Stimulated activated CD4-positive, alpha-beta T cell treated with anti-CD3 and anti-CD28 coated beads, Interleukin-1b, Interleukin-23, amount 100 ng/mL, for 1 hour (primary cell): ENCODE measurements around the gene GPR68.
A peak's percentile ranks its signal among the peaks of the same experiment; 100 is the strongest.

ENCODE experiments used
- DNase-seq, 2 donors: peaks; one replicate each; pipeline ENCODE4 v3.0.0-alpha.2; 2020; ENCODE audit warnings: low read depth in 2 of 2

The GPR68 gene, protein sequence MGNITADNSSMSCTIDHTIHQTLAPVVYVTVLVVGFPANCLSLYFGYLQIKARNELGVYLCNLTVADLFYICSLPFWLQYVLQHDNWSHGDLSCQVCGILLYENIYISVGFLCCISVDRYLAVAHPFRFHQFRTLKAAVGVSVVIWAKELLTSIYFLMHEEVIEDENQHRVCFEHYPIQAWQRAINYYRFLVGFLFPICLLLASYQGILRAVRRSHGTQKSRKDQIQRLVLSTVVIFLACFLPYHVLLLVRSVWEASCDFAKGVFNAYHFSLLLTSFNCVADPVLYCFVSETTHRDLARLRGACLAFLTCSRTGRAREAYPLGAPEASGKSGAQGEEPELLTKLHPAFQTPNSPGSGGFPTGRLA

DNA sequence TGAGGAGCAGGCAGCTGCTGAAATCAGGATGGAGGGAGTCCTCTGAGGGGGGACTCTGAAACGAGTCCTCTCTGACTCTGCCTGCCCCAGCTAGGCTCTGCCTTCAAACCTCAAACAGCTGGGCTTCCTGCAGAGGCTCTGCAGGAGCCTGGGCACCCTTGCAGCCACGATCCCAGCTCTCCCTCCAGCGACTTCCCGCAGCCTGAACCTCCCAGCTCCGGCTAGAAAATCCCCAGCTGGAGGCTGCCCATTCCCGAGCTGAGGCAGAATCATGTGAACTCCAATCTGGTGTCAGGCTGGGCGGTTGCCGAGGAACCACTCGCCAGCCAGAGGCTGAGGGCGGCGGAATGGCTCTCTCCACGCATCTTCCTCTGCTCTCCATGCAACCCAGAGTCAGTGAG is at the start of gene GPR68:
Gene GPR68 (minus strand): TSS at position 204 of the 401 bp plus-strand sequence. CDS start 9,654 bp downstream, outside the sequence.
- DNase-seq: no peak

DNA sequence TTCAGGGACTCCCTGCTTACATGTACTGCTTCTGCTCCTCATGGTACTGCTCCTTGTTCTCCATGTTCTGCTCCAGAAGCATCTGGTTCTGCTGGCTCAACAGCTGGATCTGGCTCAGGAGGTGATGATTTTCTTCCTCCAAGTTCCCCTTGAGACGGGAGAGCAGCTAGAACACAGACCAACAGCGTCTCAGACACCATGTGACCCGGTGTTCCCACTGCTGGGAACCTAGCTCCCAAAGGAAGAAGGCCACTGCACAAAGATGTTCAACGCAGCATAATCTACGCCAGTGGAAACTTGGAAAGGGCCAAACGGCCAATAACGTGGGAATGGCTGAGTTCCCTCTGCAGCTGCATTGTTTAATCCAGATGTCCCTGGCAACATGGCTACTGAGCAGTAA is 49.6 kb upstream of the GPR68 start:
- no peak for DNase-seq

DNA sequence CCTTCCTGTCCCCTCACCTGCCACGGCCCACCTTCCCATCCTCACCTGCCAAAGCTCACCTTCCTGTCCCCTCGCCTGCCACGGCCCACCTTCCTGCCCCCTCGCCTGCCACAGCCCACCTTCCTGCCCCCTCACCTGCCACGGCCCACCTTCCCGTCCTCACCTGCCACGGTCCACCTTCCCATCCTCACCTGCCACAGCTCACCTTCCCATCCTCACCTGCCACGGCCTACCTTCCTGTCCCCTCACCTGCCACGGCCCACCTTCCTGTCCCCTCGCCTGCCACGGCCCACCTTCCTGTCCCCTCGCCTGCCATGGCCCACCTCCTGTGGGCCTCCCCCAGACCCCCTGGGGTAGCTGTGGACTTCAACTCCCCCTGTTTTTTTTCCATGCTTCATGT is 48.8 kb upstream of the GPR68 start:
- no peak for DNase-seq

DNA sequence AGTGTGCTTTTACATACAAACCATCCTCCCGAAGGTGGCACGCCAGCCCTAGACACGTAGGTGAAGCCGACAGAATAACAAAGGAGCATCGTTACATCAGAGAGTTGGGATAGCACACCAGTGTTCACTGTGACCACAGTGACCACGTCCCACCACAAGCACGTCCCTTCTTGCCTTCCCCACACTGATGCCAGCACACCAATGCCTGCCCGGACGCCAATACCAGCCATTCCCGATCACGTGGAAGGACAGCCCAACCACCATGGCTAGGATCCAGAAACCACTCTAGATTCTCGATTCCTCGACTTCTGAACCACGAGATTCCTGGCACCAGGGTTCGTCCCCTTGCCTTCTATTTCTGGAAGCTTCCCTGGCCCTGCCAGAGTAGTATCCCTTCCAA is 48.0 kb upstream of the GPR68 start:
- no peak for DNase-seq

DNA sequence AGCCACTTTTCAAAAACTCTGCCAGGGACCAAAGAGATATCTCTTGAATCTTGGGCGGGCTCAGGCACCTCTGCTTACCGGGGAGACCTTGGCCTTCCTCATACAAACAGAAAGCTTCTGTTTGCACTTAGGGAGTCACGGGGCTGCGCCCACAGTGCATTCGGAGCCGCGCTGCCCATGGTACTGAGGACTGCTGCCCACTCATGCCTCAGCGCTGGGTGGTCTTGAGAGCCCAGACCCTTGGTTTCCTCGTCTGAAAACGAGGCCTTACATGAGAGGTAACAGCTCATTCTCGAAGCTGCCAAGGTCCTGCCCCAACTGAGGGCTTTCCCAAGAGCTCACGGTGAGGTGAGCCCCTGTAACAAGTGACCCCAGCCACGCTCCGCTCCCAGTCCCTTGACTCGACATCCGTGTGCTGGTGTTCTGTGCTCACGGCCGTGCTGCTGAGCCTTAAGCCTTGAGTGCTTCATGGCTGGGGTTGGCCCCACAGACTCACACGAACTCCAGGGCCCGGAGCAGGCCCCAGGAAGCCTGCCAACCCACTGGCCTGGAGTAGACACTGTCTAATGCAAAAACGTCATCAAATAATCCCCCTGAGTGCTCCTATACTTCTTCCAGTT is 47.4 kb upstream of the GPR68 start:
- no peak for DNase-seq

DNA sequence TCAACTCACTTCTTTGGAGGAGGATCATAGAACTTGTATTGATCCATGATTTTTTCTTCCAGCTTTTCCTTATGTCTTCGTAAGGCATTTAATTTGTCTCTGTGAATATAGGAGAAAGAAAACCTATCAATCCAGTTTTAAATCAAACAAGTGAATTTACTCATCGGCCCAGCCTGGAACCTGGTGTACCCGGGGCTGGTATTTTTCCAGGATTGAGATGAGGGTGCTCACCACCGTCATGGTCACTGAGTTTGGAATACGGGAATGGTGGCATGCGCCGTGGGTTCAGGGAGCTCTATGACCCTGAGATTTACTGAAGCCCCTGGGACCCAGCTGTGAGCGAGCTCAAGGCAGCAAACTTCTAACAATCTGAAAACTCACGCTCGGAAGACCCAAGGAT is 46.5 kb upstream of the GPR68 start:
- DNase-seq: no peak

DNA sequence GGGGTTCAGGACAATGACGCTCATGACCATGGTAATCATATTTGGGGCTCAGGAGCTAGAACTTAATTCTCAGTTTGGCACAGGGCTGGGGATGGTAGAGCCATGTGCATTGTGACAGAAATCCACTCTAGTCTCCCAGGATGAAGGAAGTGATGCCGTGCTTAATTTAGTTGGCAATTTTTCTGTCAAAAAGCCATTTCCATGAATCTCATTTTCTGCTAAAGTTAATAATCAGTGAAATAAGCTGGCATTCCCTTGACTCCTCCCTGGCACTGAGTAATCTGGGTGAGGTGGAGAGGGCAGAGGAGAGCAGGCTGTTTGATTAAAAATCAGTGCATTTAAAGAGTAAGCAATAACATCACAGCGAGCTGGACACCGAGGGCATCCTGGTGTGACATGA is 45.0 kb upstream of the GPR68 start:
- no peak for DNase-seq

DNA sequence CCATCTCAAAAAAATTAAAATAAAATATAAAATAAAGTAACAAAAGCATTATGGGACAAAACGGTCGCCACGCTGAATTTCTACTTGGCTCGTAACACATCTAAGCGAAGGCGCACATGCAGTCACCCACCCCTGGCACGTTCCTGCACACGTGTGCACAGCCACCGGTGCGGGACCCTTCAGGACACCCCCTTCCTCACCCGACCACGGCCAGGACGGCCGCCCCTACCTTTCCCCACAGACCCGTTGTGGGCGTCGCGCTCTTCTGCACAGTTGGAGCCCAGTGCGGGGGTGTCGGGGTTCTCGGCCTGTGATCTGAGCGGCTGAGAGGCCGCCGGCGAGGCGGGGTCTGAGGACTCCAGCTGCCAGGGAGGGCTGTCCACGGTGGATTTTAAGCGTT is 44.4 kb upstream of the GPR68 start:
- DNase-seq: no peak

DNA sequence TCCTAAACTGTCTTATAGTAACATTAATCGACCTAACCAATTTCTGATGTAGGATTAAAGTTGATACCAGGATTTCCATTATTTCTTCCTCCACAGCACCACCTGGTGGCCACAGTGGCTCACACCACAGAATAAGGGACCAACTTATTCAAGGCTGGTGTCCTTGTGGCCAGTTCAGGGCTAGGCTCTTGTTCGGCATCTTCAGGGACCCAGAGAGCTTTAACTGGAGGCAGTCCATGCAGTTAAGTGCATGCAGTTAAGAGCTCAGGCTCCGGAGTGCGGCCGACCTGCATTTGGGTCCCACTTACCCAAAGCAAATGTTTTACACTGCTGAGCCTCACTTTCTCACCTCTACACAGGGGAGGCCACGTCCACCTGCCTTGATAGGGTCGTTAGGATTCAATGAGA is 42.0 kb upstream of the GPR68 start:
- DNase-seq: peak; percentile 60 to 83

DNA sequence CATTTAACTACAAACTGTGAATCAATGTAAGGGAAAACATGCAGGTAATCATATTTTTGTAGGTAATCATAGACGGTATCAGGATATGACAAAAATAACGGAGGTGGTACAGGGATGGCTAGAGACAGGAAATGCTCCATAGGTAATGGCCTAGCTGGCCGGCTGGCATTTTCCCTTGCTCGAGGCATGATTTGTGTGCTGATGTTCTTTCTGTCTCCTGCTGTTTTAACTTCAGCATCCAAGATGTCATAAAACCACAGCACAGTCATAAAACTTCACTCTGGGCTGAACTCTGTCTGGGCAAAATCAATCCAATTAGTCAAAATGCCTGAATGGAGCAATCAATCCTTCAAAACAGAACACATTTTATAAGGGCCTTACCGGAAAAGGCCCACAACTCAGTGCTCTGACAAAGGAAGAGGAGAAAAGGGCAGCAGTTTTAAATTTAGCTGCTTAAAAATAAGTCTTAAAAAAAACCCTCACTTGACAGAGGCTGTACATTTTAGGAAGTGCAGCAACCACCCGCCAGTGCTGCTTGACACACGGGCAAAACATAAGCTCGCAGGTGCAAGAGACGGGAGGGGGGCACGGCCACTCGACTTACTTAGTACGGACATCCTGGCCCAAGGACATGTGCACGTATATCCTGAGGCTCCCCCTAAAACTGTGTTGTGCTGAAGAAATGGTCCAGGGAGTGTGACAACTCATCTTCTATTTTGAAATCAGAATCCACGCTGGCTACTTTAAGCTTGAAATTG is 40.5 kb upstream of the GPR68 start:
- no peak for DNase-seq

DNA sequence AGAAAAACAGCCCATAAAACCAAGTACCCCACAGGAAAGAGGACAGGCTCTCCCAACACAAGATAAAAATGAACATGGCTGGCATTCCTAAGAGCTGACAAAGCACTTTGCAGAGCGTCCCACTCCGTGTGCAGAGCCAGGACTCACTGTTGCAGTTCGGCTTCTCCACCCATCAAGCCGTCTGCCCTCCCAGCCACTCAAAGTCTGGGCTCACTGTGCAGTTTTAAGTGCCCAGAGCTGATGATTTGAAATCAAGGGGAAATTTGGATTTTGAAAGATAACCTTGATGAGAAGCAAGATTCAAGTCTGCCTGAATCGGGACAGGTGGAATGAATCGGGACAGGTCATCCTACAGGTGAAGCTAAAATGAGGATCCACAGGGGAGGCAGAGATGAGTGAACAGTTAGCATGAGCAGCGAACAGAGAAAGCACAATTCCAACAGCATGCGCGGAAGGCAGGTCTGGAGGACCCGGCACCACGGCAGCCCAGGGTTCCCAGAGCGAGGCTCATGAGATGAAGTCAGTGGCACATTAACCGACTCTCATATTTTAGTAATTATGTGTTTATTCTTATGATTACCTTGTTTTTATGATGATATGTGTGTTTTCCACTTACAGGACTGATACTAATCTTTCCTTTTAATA is 39.8 kb upstream of the GPR68 start:
- no peak for DNase-seq

DNA sequence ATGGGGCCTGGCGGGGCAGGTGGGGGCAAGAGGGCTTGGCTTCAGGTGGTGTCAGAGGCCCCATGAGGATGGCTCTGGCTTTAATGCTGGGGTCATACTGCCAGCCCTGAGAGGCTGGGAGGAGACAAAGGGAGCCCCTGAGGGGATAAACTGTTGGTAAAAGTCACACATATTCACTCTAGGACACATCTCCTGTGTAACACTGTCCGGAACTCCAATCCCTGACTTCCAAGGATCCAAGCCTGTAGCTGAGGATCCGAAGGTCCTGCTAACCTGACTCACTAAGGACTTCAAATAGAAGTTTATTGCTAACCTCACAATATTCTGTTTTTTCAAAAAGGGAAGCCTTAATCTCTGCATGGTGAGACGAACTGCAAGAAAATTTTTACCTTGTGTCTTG is 39.2 kb upstream of the GPR68 start:
- no peak for DNase-seq

DNA sequence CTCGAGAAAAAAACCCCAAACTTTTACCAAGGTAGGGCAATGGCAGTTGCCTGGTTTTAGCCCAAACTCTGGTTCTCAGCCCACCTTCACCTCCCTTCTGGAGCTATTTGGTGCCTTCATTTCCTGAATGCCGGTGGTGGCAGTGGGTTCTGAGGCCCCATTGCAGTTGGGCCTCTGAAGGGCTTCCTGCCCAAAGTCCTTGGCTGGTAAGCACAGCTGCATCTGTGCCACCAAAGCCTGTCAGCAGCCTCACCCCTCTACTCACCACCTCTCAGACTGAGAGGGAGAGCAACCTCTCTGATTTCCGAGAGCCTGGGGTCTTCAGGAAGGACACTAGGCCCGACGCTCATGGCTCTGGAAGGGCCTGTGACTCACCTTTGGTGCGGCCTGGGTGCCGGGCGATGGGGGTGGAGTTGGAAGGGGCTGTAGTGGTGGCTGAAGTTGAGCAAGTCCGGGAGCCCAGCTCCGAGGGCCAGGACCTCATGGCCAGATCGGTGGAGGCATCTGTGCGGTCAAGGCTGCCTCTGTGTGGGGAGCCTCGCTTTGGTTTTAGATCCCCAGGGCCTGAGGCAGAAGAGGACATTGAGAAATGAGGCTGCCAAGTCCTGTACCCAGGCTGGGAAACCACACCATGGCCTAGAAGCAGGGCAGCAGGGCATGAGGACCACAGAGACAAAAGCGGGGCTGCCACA is 38.6 kb upstream of the GPR68 start:
- DNase-seq: no peak

DNA sequence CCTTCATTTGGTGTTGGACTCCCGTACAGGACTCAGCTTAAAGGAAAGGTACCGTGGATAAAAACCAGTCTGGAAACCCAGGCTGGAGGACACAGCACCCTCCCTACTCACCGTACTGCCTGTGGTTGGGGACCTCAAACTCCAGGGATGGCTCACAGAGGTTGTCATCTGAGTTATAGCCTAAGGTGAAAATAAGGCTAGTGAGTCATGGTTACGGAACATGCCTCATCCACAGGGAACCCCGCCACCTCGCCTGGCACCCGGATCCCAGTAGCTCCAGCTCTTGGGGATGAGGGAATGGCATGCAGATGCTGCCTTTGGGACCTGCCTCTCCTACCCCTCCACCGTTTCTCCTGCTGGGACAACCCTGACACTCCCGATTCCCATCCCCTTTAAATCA is 36.8 kb upstream of the GPR68 start:
- DNase-seq: no peak

DNA sequence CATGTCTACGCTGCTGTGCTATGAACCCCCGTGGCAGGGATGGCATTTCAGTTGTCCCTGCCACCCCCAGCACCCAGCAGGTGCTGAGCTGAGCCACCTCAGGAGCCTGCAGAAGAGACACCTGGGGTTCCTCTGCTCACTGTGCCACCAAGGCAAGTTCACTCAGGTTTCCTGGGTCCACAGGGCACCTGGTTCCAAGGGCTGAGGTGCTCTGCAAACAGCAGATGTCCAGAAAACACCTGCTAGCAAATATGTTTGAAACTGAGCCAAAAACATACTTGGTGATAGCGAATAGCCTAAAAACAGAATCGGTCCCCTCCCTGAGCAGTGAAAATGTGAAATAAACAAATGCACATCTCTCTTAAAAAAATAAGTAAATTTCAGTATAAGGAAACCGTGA is 35.6 kb upstream of the GPR68 start:
- no peak for DNase-seq

DNA sequence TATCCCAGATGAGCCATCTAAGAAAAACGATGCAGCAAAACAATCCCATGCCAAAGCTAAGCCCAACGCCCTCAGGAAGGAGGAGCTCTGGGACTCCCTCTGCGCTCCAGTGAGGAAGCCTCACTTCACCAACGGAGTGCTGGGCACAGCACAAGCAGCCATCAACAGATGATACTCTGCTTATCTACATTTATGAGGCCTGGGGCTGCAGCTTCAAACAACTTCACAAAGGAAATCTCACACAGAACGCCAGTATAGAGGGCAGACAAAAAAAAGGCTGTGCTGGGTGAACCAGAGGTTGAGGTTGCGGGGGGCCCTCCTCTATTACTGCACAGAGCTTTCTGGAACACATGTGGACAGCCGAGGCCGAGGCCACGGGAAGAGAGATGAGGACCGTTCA is 34.9 kb upstream of the GPR68 start:
- no peak for DNase-seq

DNA sequence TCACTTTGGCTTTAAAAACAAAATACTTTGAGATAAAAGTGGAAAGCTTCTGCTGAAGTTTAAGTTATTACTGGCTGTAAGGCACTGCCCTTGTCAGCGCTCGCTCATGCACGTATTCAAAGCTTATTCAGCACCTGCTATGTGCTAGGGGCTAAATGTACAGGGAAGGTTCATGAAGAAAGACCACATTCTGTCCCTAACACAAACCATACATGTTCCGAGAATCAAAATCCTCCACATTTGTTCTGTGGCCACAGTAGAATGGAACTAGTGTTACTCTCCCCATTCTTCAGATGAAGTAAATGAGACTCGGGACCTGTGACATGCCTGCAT is 33.8 kb upstream of the GPR68 start:
- no peak for DNase-seq

DNA sequence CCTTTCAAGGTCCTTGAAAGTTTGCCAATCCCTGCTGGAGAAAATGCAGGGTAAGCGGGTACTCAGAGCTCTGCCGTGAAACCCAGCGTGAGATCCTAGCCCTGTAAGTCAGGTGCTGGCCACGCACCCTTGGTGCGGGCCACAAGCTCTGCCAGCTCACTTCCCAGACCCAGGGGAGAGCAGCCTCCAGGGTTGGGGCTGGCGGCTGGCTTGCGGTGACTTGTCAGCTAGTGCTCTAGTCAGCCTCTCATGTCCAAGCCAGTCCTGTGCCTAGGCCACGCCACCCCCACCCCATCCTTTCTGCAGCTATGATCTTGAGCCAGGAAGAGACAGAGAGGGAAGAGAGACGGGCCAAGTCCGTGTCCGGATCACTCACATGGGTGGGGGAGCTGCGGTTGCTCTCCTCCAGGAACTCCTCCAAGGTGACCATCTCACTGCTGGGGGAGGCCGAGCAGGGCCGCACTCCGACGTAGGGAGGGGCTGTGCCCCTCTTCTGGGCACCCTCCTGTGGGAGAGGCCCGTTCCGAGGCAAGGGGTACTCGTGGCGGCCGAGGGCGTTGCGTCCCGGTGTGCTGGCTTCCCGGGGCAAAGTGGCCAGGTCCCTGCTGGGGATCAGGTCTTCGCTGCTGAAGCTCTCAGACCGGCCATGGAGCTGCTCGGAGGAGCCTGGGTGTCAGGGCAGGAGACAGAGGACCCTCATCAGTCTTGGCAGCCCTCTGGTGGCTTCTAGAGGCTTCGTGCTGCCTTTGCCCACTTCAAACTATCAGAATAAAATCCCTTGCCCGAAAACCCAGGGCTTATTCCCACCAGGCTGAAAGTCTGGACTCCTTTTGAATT is 33.3 kb upstream of the GPR68 start:
- no peak for DNase-seq

DNA sequence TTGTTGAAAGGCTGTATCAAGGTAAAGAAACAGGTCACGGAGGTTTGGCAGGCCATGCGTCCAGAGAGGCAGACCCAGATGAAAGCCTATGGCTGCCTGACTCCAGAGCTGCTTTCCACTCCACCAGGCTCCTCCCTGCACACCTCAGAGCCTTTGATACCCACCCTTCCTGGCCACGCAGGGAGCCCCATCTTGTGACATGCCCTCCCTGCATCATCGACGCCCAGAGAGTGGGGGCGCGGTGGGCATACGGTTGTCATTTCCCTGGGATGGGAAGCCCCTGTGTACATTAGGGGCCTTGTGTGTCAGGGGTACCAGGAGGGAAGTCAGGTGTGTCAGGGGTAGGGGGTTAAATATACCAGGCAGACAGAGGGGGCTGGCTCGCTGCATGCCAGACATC is 30.3 kb upstream of the GPR68 start:
- DNase-seq: no peak

DNA sequence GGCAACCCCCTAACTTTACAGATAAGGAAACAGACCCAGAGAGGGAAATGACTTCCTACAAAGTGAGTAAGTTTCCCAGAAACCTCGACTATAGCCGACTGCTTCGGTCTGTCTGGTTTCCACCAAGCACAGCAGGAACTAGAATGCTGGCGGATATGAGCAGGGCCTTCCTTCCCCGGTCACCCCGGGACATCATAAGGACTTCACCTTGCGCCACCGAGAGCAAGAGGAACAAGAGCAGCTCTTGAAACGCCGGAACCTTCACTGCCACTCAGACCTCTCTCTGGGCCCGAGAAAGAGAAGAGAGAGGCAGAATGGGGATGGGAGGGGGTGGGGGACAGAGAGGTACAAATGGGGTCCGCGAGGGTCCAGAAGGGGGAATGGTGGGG is 29.4 kb upstream of the GPR68 start:
- DNase-seq: no peak

DNA sequence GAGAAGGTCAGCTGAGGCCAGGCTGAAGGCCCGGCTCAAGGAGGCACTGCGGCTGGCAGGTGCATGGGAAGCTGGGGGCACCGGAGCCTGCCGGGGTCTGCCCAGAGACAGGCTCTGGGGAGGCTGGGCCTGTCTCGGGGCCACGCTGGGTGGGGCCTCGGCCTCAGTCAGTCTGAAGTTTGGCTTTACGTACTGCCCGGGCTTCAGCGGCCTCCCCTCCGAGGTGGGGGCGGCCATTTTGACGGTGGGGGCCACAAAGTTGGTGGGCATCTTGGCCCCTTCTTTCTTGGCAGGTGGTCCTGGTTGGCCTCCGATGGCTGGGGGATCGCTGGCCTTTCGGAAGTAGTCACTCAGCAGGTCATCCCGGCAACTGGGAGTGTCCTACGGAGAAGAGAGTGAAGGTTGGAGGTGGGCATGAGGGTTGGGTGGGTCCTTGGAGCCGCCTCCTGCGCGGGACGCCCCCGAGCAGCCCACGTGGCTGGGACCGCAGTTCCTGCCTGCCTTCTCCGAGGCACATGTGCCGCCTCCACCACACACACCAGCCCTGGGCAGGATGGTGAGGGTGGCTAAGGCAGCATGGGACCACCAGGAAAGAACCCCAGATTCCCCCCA is 28.9 kb upstream of the GPR68 start:
- DNase-seq: no peak
